ENCODE data around the gene ULBP3. TPM values are rescaled to one million over a fixed set of nuclear protein-coding genes. Genes with fewer than 3 reads are reported as not detected.

The ULBP3 gene
- total and polyA plus RNA-seq, 2 of the 13 experiments (the other 11 are each of a cell fraction or from before 2014, with no cell fraction given) = 0.42 to 0.48 TPM

DNA sequence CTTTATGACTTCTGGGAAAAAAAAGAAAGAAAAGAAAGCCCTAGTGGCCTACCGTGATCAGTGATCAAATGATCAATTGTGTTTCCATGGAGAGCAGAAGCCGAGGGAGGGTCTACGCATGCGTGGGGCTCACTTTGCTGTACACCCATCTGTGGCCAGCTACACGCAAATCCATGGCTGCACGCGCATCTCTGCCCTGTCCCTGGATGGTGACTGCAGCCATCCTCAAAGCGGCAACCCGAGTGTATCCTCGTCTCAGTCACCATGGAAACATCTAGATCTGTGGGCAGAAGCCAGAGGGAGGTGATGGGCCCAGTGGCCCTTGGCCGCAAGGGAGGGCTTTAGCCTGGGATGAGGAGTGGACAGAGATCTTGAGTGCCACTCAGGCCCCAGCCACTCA, 785 bp upstream of the ULBP3 start:
- Histone ChIP-seq H3K9ac (ENCODE audit: insufficient read depth, low read depth, low read length) (no peak overlapping the region), H3K4me3 (replicated peaks in 1 of 3; ENCODE audit: insufficient read depth in 1 of 3, low read depth in 2 of 3, low read length in 3 of 3) (no peak overlapping the region), H3K27me3 (ENCODE audit: control insufficient read depth in 1 of 2, insufficient read depth in 2 of 2, low read length in 2 of 2) (peaks cover 0 to 23% of the 10 kb centered on the region in 2 experiments; a peak in 4 of 5 replicates), H3K9me3 (ENCODE audit: low read length) (no peaks in the 10 kb centered on the region), H3K27ac (ENCODE audit: extremely low read length, insufficient read depth, low read length) (no peak overlapping the region), H3K36me3 (replicated peaks in 1 of 2; ENCODE audit: control insufficient read depth in 1 of 2, insufficient read depth in 2 of 2, low read length in 2 of 2) (no peaks in the 10 kb centered on the region), H3K79me2 (ENCODE audit: insufficient read depth, low read length) (no peaks in the 10 kb centered on the region), H3K4me2 (ENCODE audit: low read depth, low read length) (no peak overlapping the region), H3K4me1 (ENCODE audit: insufficient read depth, low read length) (peaks cover 8% of the 10 kb centered on the region; the same call in 1 of the 2 replicates), H4K20me1 (ENCODE audit: insufficient read depth, low read length) (no peaks in the 10 kb centered on the region; the same call in 1 of the 2 replicates), H2AFZ (ENCODE audit: low read length) (no peak overlapping the region)
- FAIRE-seq (no peak), ATAC-seq (no peak), DNase-seq (ENCODE audit: low spot score) (no peak)
- in situ Hi-C loops (cut with HindIII; ENCODE audit: extremely low pct_ligation_motif_present, low pct_unique_long_range_greater_than_20kb) = no loop called here
- CTCF ChIA-PET (ENCODE audit: low intra/inter-chr PET ratio, low total read pairs) = no interaction called here
- TF ChIP-seq ZNF816 (CRISPR knock-in tag; IDR thresholded peaks at IDR 0.05; ENCODE audit: borderline replicate concordance) (no peak), SNAPC2 (CRISPR knock-in tag; IDR thresholded peaks at IDR 0.05) (no peak), RORA (CRISPR knock-in tag; IDR thresholded peaks at IDR 0.05) (no peak), ZNF446 (CRISPR knock-in tag; IDR thresholded peaks at IDR 0.05) (no peak), CCAR2 (optimal IDR thresholded peaks at IDR 0.05; ENCODE audit: low read depth, low read length) (no peak), NBN (conservative IDR thresholded peaks at IDR 0.05) (no peak), MIER3 (CRISPR knock-in tag; IDR thresholded peaks at IDR 0.05; ENCODE audit: borderline replicate concordance) (no peak), ZNF501 (CRISPR knock-in tag; IDR thresholded peaks at IDR 0.05) (no peak), CBX2 (IDR thresholded peaks at IDR 0.05; ENCODE audit: low read depth, low read length) (no peak), CBX2 (CRISPR knock-in tag; IDR thresholded peaks at IDR 0.05; ENCODE audit: low read depth) (no peak), ZNF615 (CRISPR knock-in tag; IDR thresholded peaks at IDR 0.05; ENCODE audit: borderline replicate concordance) (no peak), MED1 (CRISPR knock-in tag; IDR thresholded peaks at IDR 0.05) (no peak), ZNF121 (CRISPR knock-in tag; IDR thresholded peaks at IDR 0.05) (no peak), ZNF639 (CRISPR knock-in tag; conservative IDR thresholded peaks at IDR 0.05) (no peak), ZNF580 (CRISPR knock-in tag; IDR thresholded peaks at IDR 0.05; ENCODE audit: borderline replicate concordance, low read depth) (no peak), NFRKB (IDR thresholded peaks at IDR 0.05) (no peak), CBX5 (CRISPR knock-in tag; IDR thresholded peaks at IDR 0.05; ENCODE audit: borderline replicate concordance) (no peak), ZBTB4 (CRISPR knock-in tag; IDR thresholded peaks at IDR 0.05; ENCODE audit: borderline replicate concordance) (no peak), ZNF232 (CRISPR knock-in tag; IDR thresholded peaks at IDR 0.05; ENCODE audit: borderline replicate concordance) (no peak)
- TF ChIP-seq, protein P1, sequence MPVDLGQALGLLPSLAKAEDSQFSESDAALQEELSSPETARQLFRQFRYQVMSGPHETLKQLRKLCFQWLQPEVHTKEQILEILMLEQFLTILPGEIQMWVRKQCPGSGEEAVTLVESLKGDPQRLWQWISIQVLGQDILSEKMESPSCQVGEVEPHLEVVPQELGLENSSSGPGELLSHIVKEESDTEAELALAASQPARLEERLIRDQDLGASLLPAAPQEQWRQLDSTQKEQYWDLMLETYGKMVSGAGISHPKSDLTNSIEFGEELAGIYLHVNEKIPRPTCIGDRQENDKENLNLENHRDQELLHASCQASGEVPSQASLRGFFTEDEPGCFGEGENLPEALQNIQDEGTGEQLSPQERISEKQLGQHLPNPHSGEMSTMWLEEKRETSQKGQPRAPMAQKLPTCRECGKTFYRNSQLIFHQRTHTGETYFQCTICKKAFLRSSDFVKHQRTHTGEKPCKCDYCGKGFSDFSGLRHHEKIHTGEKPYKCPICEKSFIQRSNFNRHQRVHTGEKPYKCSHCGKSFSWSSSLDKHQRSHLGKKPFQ (CRISPR knock-in tag; IDR thresholded peaks at IDR 0.05; ENCODE audit: insufficient replicate concordance) = no peak
- intact Hi-C loops (cut with micrococcal nuclease; ENCODE audit: unreplicated experiment) = no loop called here
- 63% methylated on average over 8 of the region's 11 CpGs for WGBS (ENCODE audit: low lambda C conversion rate)
- POLR2A ChIA-PET = no interaction called here
- no TSS peak for BruUV-seq (replicated peaks)
